ENCODE results near the gene FOXK1. TPM values are rescaled to one million over a fixed set of nuclear protein-coding genes. Genes with fewer than 3 reads are reported as not detected.
"Not testable (repeated sequence)": the region's sequence is repeated elsewhere in the genome, so short reads cannot be mapped to it uniquely, and the experiment has no call there.

FOXK1 gene
- total RNA-seq, 1 donor from 2014 or later: 41.7 TPM

GRCh38 chr7:4690953-4691856, 9.1 kb downstream of the FOXK1 start:
- TF ChIP-seq CTCF (IDR thresholded peaks at IDR 0.05; ENCODE audit: partially characterized antibody, unreplicated experiment): no peak
- no peak for DNase-seq

GRCh38 chr7:4692055-4692454, 10.0 kb downstream of the FOXK1 start:
- DNase-seq: no peak
- no peak overlapping the region for H3K27ac Mint-ChIP-seq (ENCODE audit: unreplicated experiment)
- H3K4me3 Mint-ChIP-seq (ENCODE audit: unreplicated experiment): no peak overlapping the region
- TF ChIP-seq CTCF (IDR thresholded peaks at IDR 0.05; ENCODE audit: partially characterized antibody, unreplicated experiment): no peak
- no peaks in the 10 kb centered on the region for H3K27me3 Mint-ChIP-seq (ENCODE audit: unreplicated experiment)
- no peaks in the 10 kb centered on the region for H3K36me3 Mint-ChIP-seq (ENCODE audit: unreplicated experiment)
- H3K9me3 Mint-ChIP-seq (ENCODE audit: unreplicated experiment): peaks cover 5% of the 10 kb centered on the region
- H3K4me1 Mint-ChIP-seq (ENCODE audit: low read depth, unreplicated experiment): peaks cover 19% of the 10 kb centered on the region

More at GRCh38 chr7:4690953-4691856, 9.1 kb downstream of the FOXK1 start:
- peaks cover 19% of the 10 kb centered on the region for H3K4me1 Mint-ChIP-seq (ENCODE audit: low read depth, unreplicated experiment)
- H3K27me3 Mint-ChIP-seq (ENCODE audit: unreplicated experiment): no peaks in the 10 kb centered on the region
- H3K27ac Mint-ChIP-seq (ENCODE audit: unreplicated experiment): no peak overlapping the region
- peaks cover 6% of the 10 kb centered on the region for H3K9me3 Mint-ChIP-seq (ENCODE audit: unreplicated experiment)
- no peaks in the 10 kb centered on the region for H3K36me3 Mint-ChIP-seq (ENCODE audit: unreplicated experiment)
- H3K4me3 Mint-ChIP-seq (ENCODE audit: unreplicated experiment): no peak overlapping the region

GRCh38 chr7:4692622-4693021, 10.5 kb downstream of the FOXK1 start:
- H3K9me3 Mint-ChIP-seq (ENCODE audit: unreplicated experiment); H3K4me3 Mint-ChIP-seq (ENCODE audit: unreplicated experiment); H3K27me3 Mint-ChIP-seq (ENCODE audit: unreplicated experiment); H3K36me3 Mint-ChIP-seq (ENCODE audit: unreplicated experiment); DNase-seq: not testable (repeated sequence)
- peak overlapping the region; percentile 12 for H3K27ac Mint-ChIP-seq (ENCODE audit: unreplicated experiment)
- peaks cover 19% of the 10 kb centered on the region for H3K4me1 Mint-ChIP-seq (ENCODE audit: low read depth, unreplicated experiment)

- H3K27me3 Mint-ChIP-seq (ENCODE audit: unreplicated experiment): no peaks in the 10 kb centered on the region
- H3K4me3 Mint-ChIP-seq (ENCODE audit: unreplicated experiment): no peak overlapping the region
- no peak for TF ChIP-seq CTCF (IDR thresholded peaks at IDR 0.05; ENCODE audit: partially characterized antibody, unreplicated experiment)
- peaks cover 5% of the 10 kb centered on the region for H3K9me3 Mint-ChIP-seq (ENCODE audit: unreplicated experiment)
- no peaks in the 10 kb centered on the region for H3K36me3 Mint-ChIP-seq (ENCODE audit: unreplicated experiment)
- DNase-seq: no peak
- peaks cover 19% of the 10 kb centered on the region for H3K4me1 Mint-ChIP-seq (ENCODE audit: low read depth, unreplicated experiment)
- no peak overlapping the region for H3K27ac Mint-ChIP-seq (ENCODE audit: unreplicated experiment)
Observed at GRCh38 chr7:4693152-4693551, 11.1 kb downstream of the FOXK1 start.

GRCh38 chr7:4693749-4694148, 11.7 kb downstream of the FOXK1 start:
- H3K4me1 Mint-ChIP-seq (ENCODE audit: low read depth, unreplicated experiment): peaks cover 19% of the 10 kb centered on the region

More at GRCh38 chr7:4693749-4694148, 11.7 kb downstream of the FOXK1 start:
- no peak overlapping the region for H3K4me3 Mint-ChIP-seq (ENCODE audit: unreplicated experiment)
- H3K27ac Mint-ChIP-seq (ENCODE audit: unreplicated experiment): no peak overlapping the region
- no peak for DNase-seq
- H3K27me3 Mint-ChIP-seq (ENCODE audit: unreplicated experiment): no peaks in the 10 kb centered on the region
- H3K36me3 Mint-ChIP-seq (ENCODE audit: unreplicated experiment): no peaks in the 10 kb centered on the region
- no peak for TF ChIP-seq CTCF (IDR thresholded peaks at IDR 0.05; ENCODE audit: partially characterized antibody, unreplicated experiment)
- H3K9me3 Mint-ChIP-seq (ENCODE audit: unreplicated experiment): peaks cover 4% of the 10 kb centered on the region

Measured in glutamatergic neuron (in vitro differentiated cells).